DND-41 (cell line): ENCODE results near the gene TUBA4B.

ENCODE experiments used
- ATAC-seq: fragments of 200-7000 bp; cut with Tn5 transposase; 3 replicates; pipeline ENCODE4 v1.9.1; 2021; ENCODE audit warnings: low read depth; ENCODE audit not compliant: insufficient read depth
- DNase-seq: peaks from one replicate; pipeline ENCODE4 v3.0.0-alpha.2; 2020
- H2AFZ ChIP-seq: 2 replicates; pipeline ENCODE4 v1.6.0; 2012; ENCODE audit warnings: low read depth, low read length
- H3K27ac ChIP-seq: 2 replicates; pipeline ENCODE4 v1.5.1; 2012; ENCODE audit warnings: low read length, inconsistent platforms
- H3K27me3 ChIP-seq: fragments of 200-600 bp; sonication (generic); 2 replicates; pipeline ENCODE4 v1.6.0; 2012; ENCODE audit warnings: low read length, mild to moderate bottlenecking, inconsistent platforms; ENCODE audit not compliant: insufficient read depth, poor library complexity
- H3K36me3 ChIP-seq: 2 replicates; pipeline ENCODE4 v1.5.1; 2012; ENCODE audit warnings: low read length, inconsistent platforms; ENCODE audit not compliant: insufficient read depth
- H3K4me1 ChIP-seq: 2 replicates; pipeline ENCODE4 v1.5.1; 2012; ENCODE audit warnings: mild to moderate bottlenecking, low read length; ENCODE audit not compliant: insufficient read depth
- H3K4me2 ChIP-seq: 2 replicates; pipeline ENCODE4 v1.6.0; 2012; ENCODE audit warnings: mild to moderate bottlenecking, moderate library complexity, low read length, inconsistent platforms; ENCODE audit not compliant: insufficient read depth
- H3K4me3 ChIP-seq, 2 experiments: fragments of 200-600 bp in 1 of 2; shearing (Covaris generic) in 1 of 2; 2 replicates each; pipeline ENCODE4 v1.5.1; 2012 to 2016; ENCODE audit warnings: inconsistent platforms in 2 of 2, low read length in 2 of 2, mild to moderate bottlenecking in 2 of 2, low read depth in 1 of 2, moderate library complexity in 1 of 2
- H3K79me2 ChIP-seq: 2 replicates; pipeline ENCODE4 v1.6.0; 2012; ENCODE audit warnings: low read length, inconsistent platforms; ENCODE audit not compliant: insufficient read depth
- H3K9ac ChIP-seq: 2 replicates; pipeline ENCODE4 v1.6.0; 2012; ENCODE audit warnings: low read depth, mild to moderate bottlenecking, inconsistent platforms, low read length, moderate library complexity
- H3K9me3 ChIP-seq: 2 replicates; pipeline ENCODE4 v1.5.1; 2012; ENCODE audit warnings: low read length, moderate library complexity, mild to moderate bottlenecking, inconsistent platforms; ENCODE audit not compliant: insufficient read depth, severe bottlenecking
- H4K20me1 ChIP-seq: 2 replicates; pipeline ENCODE4 v1.6.0; 2012; ENCODE audit warnings: low read length; ENCODE audit not compliant: insufficient read depth
- CTCF ChIP-seq: IDR thresholded peaks from 2 replicates; pipeline ENCODE4 v1.5.1; 2012; ENCODE audit warnings: borderline replicate concordance, low read length, moderate library complexity, mild to moderate bottlenecking; ENCODE audit not compliant: poor library complexity, severe bottlenecking; ENCODE audit errors: extremely low read depth
- EZH2 ChIP-seq: IDR thresholded peaks from 3 replicates; pipeline ENCODE4 v1.6.1; 2012; ENCODE audit warnings: borderline replicate concordance, low read depth, mild to moderate bottlenecking, moderate library complexity, low read length, inconsistent platforms; ENCODE audit not compliant: severe bottlenecking

TUBA4B gene

GRCh38 chr2:219209236-219210195 lies 43.5 kb upstream of the TUBA4B start:
- Histone ChIP-seq H2AFZ (no peak overlapping the region), H3K4me3 (no peak overlapping the region), H3K79me2 (peaks cover 6% of the 10 kb centered on the region; the same call in 1 of the 2 replicates), H3K9ac (no peak overlapping the region), H3K27ac (no peak overlapping the region), H3K4me1 (peaks cover 25% of the 10 kb centered on the region), H3K9me3 (no peaks in the 10 kb centered on the region), H4K20me1 (peaks cover 10% of the 10 kb centered on the region), H3K4me2 (no peak overlapping the region), H3K27me3 (no peaks in the 10 kb centered on the region), H3K36me3 (peaks cover 47% of the 10 kb centered on the region)
- DNase-seq (no peak), ATAC-seq (no peak)
- TF ChIP-seq CTCF (no peak), EZH2 (no peak)

GRCh38 chr2:219210196-219210885 lies 42.7 kb upstream of the TUBA4B start:
- DNase-seq = no peak
- Histone ChIP-seq H2AFZ (no peak overlapping the region), H3K9me3 (no peaks in the 10 kb centered on the region), H4K20me1 (peaks cover 10% of the 10 kb centered on the region), H3K4me2 (no peak overlapping the region), H3K27me3 (no peaks in the 10 kb centered on the region), H3K27ac (no peak overlapping the region), H3K4me3 (no peak overlapping the region), H3K4me1 (peaks cover 25% of the 10 kb centered on the region), H3K36me3 (peaks cover 48% of the 10 kb centered on the region), H3K79me2 (peaks cover 6% of the 10 kb centered on the region; the same call in 1 of the 2 replicates), H3K9ac (no peak overlapping the region)
- ATAC-seq = no peak
- TF ChIP-seq CTCF (no peak), EZH2 (no peak)

- DNase-seq (no peak), ATAC-seq (no peak)
- Histone ChIP-seq H3K27ac (no peak overlapping the region), H3K79me2 (peaks cover 6% of the 10 kb centered on the region; the same call in 1 of the 2 replicates), H3K36me3 (peaks cover 48% of the 10 kb centered on the region), H3K27me3 (no peaks in the 10 kb centered on the region), H4K20me1 (peaks cover 10% of the 10 kb centered on the region), H3K4me2 (no peak overlapping the region), H3K9me3 (no peaks in the 10 kb centered on the region), H3K4me3 (no peak overlapping the region), H3K4me1 (peaks cover 22% of the 10 kb centered on the region), H2AFZ (no peak overlapping the region), H3K9ac (no peak overlapping the region)
- TF ChIP-seq EZH2 (no peak), CTCF (no peak)
These were observed 42.1 kb upstream of the TUBA4B start for GRCh38 chr2:219210886-219211362.
